Activated T-helper 17 cell treated with anti-CD3 and anti-CD28 coated beads, Interleukin-2, amount 50 U/mL, for 72 hours (primary cell): ENCODE measurements around the gene NWD2. TPM values are rescaled to one million over a fixed set of nuclear protein-coding genes. Genes with fewer than 3 reads are reported as not detected.

Experiments used
- ATAC-seq: fragments of 150-1000 bp; cut with Tn5 transposase; replicated peaks from 2 replicates; pipeline ENCODE4 v1.10.0; 2021; ENCODE audit warnings: mild to moderate bottlenecking, moderate library complexity
- H3K27ac Mint-ChIP-seq: one replicate; pipeline ENCODE4 v1.8.0; 2022; ENCODE audit warnings: mixed read lengths
- H3K27me3 Mint-ChIP-seq: one replicate; pipeline ENCODE4 v1.8.0; 2022; ENCODE audit warnings: mixed read lengths
- H3K36me3 Mint-ChIP-seq: one replicate; pipeline ENCODE4 v1.8.0; 2022; ENCODE audit warnings: low read depth, mild to moderate bottlenecking, mixed read lengths
- H3K4me1 Mint-ChIP-seq: one replicate; pipeline ENCODE4 v1.8.0; 2022; ENCODE audit warnings: mixed read lengths
- H3K4me3 Mint-ChIP-seq: one replicate; pipeline ENCODE4 v1.8.0; 2022; ENCODE audit warnings: mild to moderate bottlenecking, mixed read lengths
- H3K9me3 Mint-ChIP-seq: one replicate; pipeline ENCODE4 v1.8.0; 2022; ENCODE audit warnings: mixed read lengths
- total RNA-seq, 2 donors: library from RNA; stranded (reverse); gene quantifications; one replicate each; pipeline ENCODE4 v1.2.3, GENCODE V29; 2022

NWD2 gene
- total RNA-seq, 2 donors from 2014 or later = not detected

- Mint-ChIP-seq H3K9me3 (no peaks in the 10 kb centered on the region), H3K36me3 (no peaks in the 10 kb centered on the region), H3K27me3 (peaks cover 32% of the 10 kb centered on the region), H3K4me1 (no peaks in the 10 kb centered on the region), H3K27ac (no peak overlapping the region), H3K4me3 (no peak overlapping the region)
- ATAC-seq = no peak
Measured at GRCh38 chr4:37430718-37431416, 186.3 kb downstream of the NWD2 start.

GRCh38 chr4:37431417-37431743, 186.8 kb downstream of the NWD2 start:
- H3K27me3 Mint-ChIP-seq = peaks cover 32% of the 10 kb centered on the region
- no peaks in the 10 kb centered on the region for H3K9me3 Mint-ChIP-seq
- no peak overlapping the region for H3K4me3 Mint-ChIP-seq
- no peak overlapping the region for H3K27ac Mint-ChIP-seq
- no peaks in the 10 kb centered on the region for H3K36me3 Mint-ChIP-seq
- no peak for ATAC-seq
- H3K4me1 Mint-ChIP-seq = no peaks in the 10 kb centered on the region

- H3K27me3 Mint-ChIP-seq = peaks cover 21% of the 10 kb centered on the region
- ATAC-seq = no peak
- no peak overlapping the region for H3K27ac Mint-ChIP-seq
- H3K4me1 Mint-ChIP-seq = no peaks in the 10 kb centered on the region
- no peaks in the 10 kb centered on the region for H3K9me3 Mint-ChIP-seq
- H3K4me3 Mint-ChIP-seq = no peak overlapping the region
- no peaks in the 10 kb centered on the region for H3K36me3 Mint-ChIP-seq
Measured at GRCh38 chr4:37434469-37434868, 189.9 kb downstream of the NWD2 start.

GRCh38 chr4:37436546-37436945, 192.0 kb downstream of the NWD2 start:
- no peaks in the 10 kb centered on the region for H3K36me3 Mint-ChIP-seq
- no peaks in the 10 kb centered on the region for H3K9me3 Mint-ChIP-seq
- no peak for ATAC-seq
- peaks cover 5% of the 10 kb centered on the region for H3K4me1 Mint-ChIP-seq
- peaks cover 24% of the 10 kb centered on the region for H3K27me3 Mint-ChIP-seq
- no peak overlapping the region for H3K27ac Mint-ChIP-seq
- H3K4me3 Mint-ChIP-seq = no peak overlapping the region

- Mint-ChIP-seq H3K4me3 (no peak overlapping the region), H3K9me3 (no peaks in the 10 kb centered on the region), H3K36me3 (no peaks in the 10 kb centered on the region), H3K27ac (no peak overlapping the region), H3K27me3 (peaks cover 24% of the 10 kb centered on the region), H3K4me1 (peaks cover 5% of the 10 kb centered on the region)
- ATAC-seq = no peak
Measured at GRCh38 chr4:37437163-37437562, 192.6 kb downstream of the NWD2 start.

GRCh38 chr4:37438564-37439279, 194.2 kb downstream of the NWD2 start:
- Mint-ChIP-seq H3K4me3 (no peak overlapping the region), H3K27ac (no peak overlapping the region), H3K9me3 (no peaks in the 10 kb centered on the region), H3K27me3 (peaks cover 26% of the 10 kb centered on the region), H3K36me3 (no peaks in the 10 kb centered on the region), H3K4me1 (peaks cover 5% of the 10 kb centered on the region)
- no peak for ATAC-seq

GRCh38 chr4:37439809-37440474, 195.4 kb downstream of the NWD2 start:
- H3K27me3 Mint-ChIP-seq = peaks cover 27% of the 10 kb centered on the region
- no peak overlapping the region for H3K27ac Mint-ChIP-seq
- no peaks in the 10 kb centered on the region for H3K9me3 Mint-ChIP-seq
- no peak for ATAC-seq
- no peak overlapping the region for H3K4me3 Mint-ChIP-seq
- H3K4me1 Mint-ChIP-seq = peaks cover 5% of the 10 kb centered on the region
- no peaks in the 10 kb centered on the region for H3K36me3 Mint-ChIP-seq

GRCh38 chr4:37440501-37440900, 196.0 kb downstream of the NWD2 start:
- ATAC-seq = no peak
- peaks cover 30% of the 10 kb centered on the region for H3K27me3 Mint-ChIP-seq
- H3K9me3 Mint-ChIP-seq = no peaks in the 10 kb centered on the region
- H3K4me1 Mint-ChIP-seq = peaks cover 5% of the 10 kb centered on the region
- H3K27ac Mint-ChIP-seq = no peak overlapping the region
- no peak overlapping the region for H3K4me3 Mint-ChIP-seq
- no peaks in the 10 kb centered on the region for H3K36me3 Mint-ChIP-seq

- Mint-ChIP-seq H3K9me3 (no peaks in the 10 kb centered on the region), H3K27me3 (peaks cover 30% of the 10 kb centered on the region), H3K36me3 (no peaks in the 10 kb centered on the region), H3K4me1 (peaks cover 5% of the 10 kb centered on the region), H3K4me3 (no peak overlapping the region), H3K27ac (no peak overlapping the region)
- no peak for ATAC-seq
Measured at GRCh38 chr4:37441231-37442061, 196.9 kb downstream of the NWD2 start.

- Mint-ChIP-seq H3K9me3 (no peaks in the 10 kb centered on the region), H3K4me1 (peaks cover 5% of the 10 kb centered on the region), H3K4me3 (no peak overlapping the region), H3K27me3 (peaks cover 30% of the 10 kb centered on the region), H3K27ac (no peak overlapping the region), H3K36me3 (no peaks in the 10 kb centered on the region)
- ATAC-seq = no peak
Measured at GRCh38 chr4:37442062-37442323, 197.4 kb downstream of the NWD2 start.

GRCh38 chr4:37443137-37443536, 198.6 kb downstream of the NWD2 start:
- Mint-ChIP-seq H3K4me3 (no peak overlapping the region), H3K27ac (no peak overlapping the region), H3K36me3 (no peaks in the 10 kb centered on the region), H3K4me1 (peaks cover 5% of the 10 kb centered on the region), H3K9me3 (no peaks in the 10 kb centered on the region), H3K27me3 (peaks cover 33% of the 10 kb centered on the region)
- no peak for ATAC-seq

- H3K4me3 Mint-ChIP-seq = no peak overlapping the region
- peaks cover 2% of the 10 kb centered on the region for H3K4me1 Mint-ChIP-seq
- no peak overlapping the region for H3K27ac Mint-ChIP-seq
- no peaks in the 10 kb centered on the region for H3K9me3 Mint-ChIP-seq
- no peak for ATAC-seq
- peaks cover 35% of the 10 kb centered on the region for H3K27me3 Mint-ChIP-seq
- H3K36me3 Mint-ChIP-seq = no peaks in the 10 kb centered on the region
Measured at GRCh38 chr4:37445023-37445422, 200.5 kb downstream of the NWD2 start.

GRCh38 chr4:37446016-37446415, 201.5 kb downstream of the NWD2 start:
- no peak overlapping the region for H3K27ac Mint-ChIP-seq
- H3K27me3 Mint-ChIP-seq = peaks cover 39% of the 10 kb centered on the region
- H3K4me1 Mint-ChIP-seq = no peaks in the 10 kb centered on the region

GRCh38 chr4:37447886-37448285, 203.3 kb downstream of the NWD2 start:
- Mint-ChIP-seq H3K27me3 (peaks cover 42% of the 10 kb centered on the region), H3K4me3 (no peak overlapping the region), H3K4me1 (no peaks in the 10 kb centered on the region), H3K9me3 (no peaks in the 10 kb centered on the region), H3K27ac (no peak overlapping the region), H3K36me3 (no peaks in the 10 kb centered on the region)
- ATAC-seq = no peak

More at GRCh38 chr4:37446016-37446415, 201.5 kb downstream of the NWD2 start:
- no peaks in the 10 kb centered on the region for H3K36me3 Mint-ChIP-seq
- H3K4me3 Mint-ChIP-seq = no peak overlapping the region
- H3K9me3 Mint-ChIP-seq = no peaks in the 10 kb centered on the region
- no peak for ATAC-seq
